A549 (cell line): ENCODE data around the gene RAB5A. TPM values are rescaled to one million over a fixed set of nuclear protein-coding genes. Genes with fewer than 3 reads are reported as not detected.
A peak's percentile ranks its signal among the peaks of the same experiment; 100 is the strongest.

Source experiments
- ATAC-seq, 2 experiments: fragments of 200-7000 bp in 1 of 2; fragments of >200 bp in 1 of 2; cut with Nextera tagmentation in 1 of 2; cut with Tn5 transposase in 1 of 2; 3 replicates each; pipeline versions ENCODE4 v1.8.0 to v1.9.1; 2018 to 2020; ENCODE audit warnings: mild to moderate bottlenecking in 1 of 2, moderate library complexity in 1 of 2
- CTCF ChIA-PET: fragments of 300-600 bp; sonication (Branson Sonifier 250); formaldehyde crosslinking; extraction: SDS; loops from one replicate; lab custom pipeline; 2021; ENCODE audit warnings: antibody characterized with exemption, inconsistent platforms; lab: Yijun Ruan, JAX
- POLR2A ChIA-PET: fragments of 350-600 bp; formaldehyde crosslinking; extraction: SDS; loops from one replicate; lab custom pipeline; 2021; ENCODE audit warnings: antibody characterized with exemption, inconsistent platforms; lab: Yijun Ruan, JAX
- DNase-seq, 2 experiments: peaks; one replicate each; pipeline versions ENCODE4 v3.0.0 to v3.0.0-alpha.2; 2011 to 2016; ENCODE audit warnings: low read depth in 1 of 2, low spot score in 1 of 2
- FAIRE-seq: peaks from 2 replicates; lab custom pipeline; 2011; peaks lifted over from hg19 to GRCh38; lab: Jason Lieb, UNC
- H3K27ac ChIP-seq, 2 experiments: fragments of >200 bp; sonication (Bioruptor Twin); formaldehyde crosslinking; 3 replicates each; pipeline ENCODE4 v1.5.1; 2016 to 2017
- H3K4me1 ChIP-seq: fragments of >200 bp; sonication (Bioruptor Twin); formaldehyde crosslinking; 3 replicates; pipeline ENCODE4 v1.6.1; 2016
- H3K4me2 ChIP-seq: fragments of >200 bp; sonication (Bioruptor Twin); formaldehyde crosslinking; 3 replicates; pipeline ENCODE4 v1.6.1; 2016
- H3K4me3 ChIP-seq: fragments of >200 bp; sonication (Bioruptor Twin); formaldehyde crosslinking; 3 replicates; pipeline ENCODE4 v1.5.1; 2016
- H3K9me3 ChIP-seq: fragments of >200 bp; sonication (Bioruptor Twin); formaldehyde crosslinking; 3 replicates; pipeline ENCODE4 v1.6.1; 2016
- ATOH8 ChIP-seq: fragments of 250-450 bp; sonication (Bioruptor Pico); IDR thresholded peaks from 2 replicates; pipeline ENCODE4 v1.5.0; 2020; ENCODE audit warnings: low read depth, mild to moderate bottlenecking, moderate library complexity
- BHLHE40 ChIP-seq: IDR thresholded peaks from 2 replicates; pipeline ENCODE4 v1.6.1; 2012; ENCODE audit warnings: low read depth, low read length, inconsistent platforms
- CBX2 ChIP-seq: fragments of 200-600 bp; sonication (generic); IDR thresholded peaks from 2 replicates; pipeline ENCODE4 v1.6.1; 2016; ENCODE audit warnings: low read depth, mild to moderate bottlenecking, borderline replicate concordance
- CBX8 ChIP-seq: fragments of 200-600 bp; sonication (generic); IDR thresholded peaks from 2 replicates; pipeline ENCODE4 v1.6.1; 2016
- CEBPB ChIP-seq, 2 experiments: fragments of >200 bp in 1 of 2; sonication (Bioruptor Twin) in 1 of 2; formaldehyde crosslinking in 1 of 2; IDR thresholded peaks; 2 replicates each; pipeline ENCODE4 v1.6.1; 2012 to 2016
- CHD4 ChIP-seq: fragments of 200-600 bp; sonication (generic); IDR thresholded peaks from 2 replicates; pipeline ENCODE4 v1.6.1; 2016; ENCODE audit warnings: antibody characterized with exemption, mild to moderate bottlenecking, borderline replicate concordance
- CTCF ChIP-seq: fragments of >200 bp; sonication (Bioruptor Twin); formaldehyde crosslinking; IDR thresholded peaks from 3 replicates; pipeline ENCODE4 v1.5.1; 2016
- E2F6 ChIP-seq: IDR thresholded peaks from 2 replicates; pipeline ENCODE4 v1.6.1; 2012; ENCODE audit warnings: low read depth, borderline replicate concordance
- ELK1 ChIP-seq: fragments of 150-350 bp; IDR thresholded peaks from 2 replicates; pipeline ENCODE4 v1.6.1; 2014; ENCODE audit warnings: low read depth, mild to moderate bottlenecking, low read length
- FOSL2 ChIP-seq, 2 experiments: fragments of 450-650 bp in 1 of 2; fragments of >200 bp in 1 of 2; sonication (Bioruptor Twin) in 1 of 2; formaldehyde crosslinking; IDR thresholded peaks; 2 replicates each; pipeline versions ENCODE4 v1.5.0 to v1.6.1; 2016 to 2020; ENCODE audit warnings: mild to moderate bottlenecking in 1 of 2, moderate library complexity in 1 of 2
- FOXS1 ChIP-seq: fragments of 250-450 bp; sonication (Bioruptor Pico); IDR thresholded peaks from 2 replicates; pipeline ENCODE4 v1.5.0; 2020; ENCODE audit warnings: mild to moderate bottlenecking, moderate library complexity
- GATA3 ChIP-seq: IDR thresholded peaks from 2 replicates; pipeline ENCODE4 v1.6.1; 2012; ENCODE audit warnings: borderline replicate concordance
- HDAC2 ChIP-seq: fragments of 200-600 bp; sonication (generic); IDR thresholded peaks from 2 replicates; pipeline ENCODE4 v1.6.1; 2016
- HOXA7 ChIP-seq: fragments of 250-450 bp; sonication (Bioruptor Pico); IDR thresholded peaks from 2 replicates; pipeline ENCODE4 v1.5.0; 2020; ENCODE audit warnings: mild to moderate bottlenecking, moderate library complexity
- HOXB13 ChIP-seq: fragments of 250-450 bp; sonication (Bioruptor Pico); IDR thresholded peaks from 2 replicates; pipeline ENCODE4 v1.5.0; 2020; ENCODE audit warnings: low read depth, mild to moderate bottlenecking, moderate library complexity
- HOXB5 ChIP-seq: fragments of 250-450 bp; sonication (Bioruptor Pico); IDR thresholded peaks from 2 replicates; pipeline ENCODE4 v1.5.0; 2020; ENCODE audit warnings: mild to moderate bottlenecking, moderate library complexity
- JUN ChIP-seq, 2 experiments: fragments of >200 bp; sonication (Bioruptor Twin); formaldehyde crosslinking; IDR thresholded peaks; 2 replicates in 1 of 2; 3 replicates in 1 of 2; pipeline ENCODE4 v1.6.1; 2016 to 2017
- KDM5A ChIP-seq: fragments of 200-600 bp; sonication (generic); IDR thresholded peaks from 2 replicates; pipeline ENCODE4 v1.6.1; 2016; ENCODE audit warnings: antibody characterized with exemption, mild to moderate bottlenecking
- MAFK ChIP-seq: fragments of 450-650 bp; IDR thresholded peaks from 2 replicates; pipeline ENCODE4 v1.6.1; 2014; ENCODE audit not compliant: partially characterized antibody
- MAX ChIP-seq: IDR thresholded peaks from 2 replicates; pipeline ENCODE4 v1.6.1; 2012
- MAZ ChIP-seq: fragments of 150-350 bp; IDR thresholded peaks from 2 replicates; pipeline ENCODE4 v1.6.1; 2014; ENCODE audit warnings: antibody characterized with exemption, low read depth, low read length, borderline replicate concordance
- MYC ChIP-seq: IDR thresholded peaks from 2 replicates; pipeline ENCODE4 v1.6.1; 2012; ENCODE audit warnings: mild to moderate bottlenecking, inconsistent platforms, low read length, improper control_type of control experiment, borderline replicate concordance
- NPAS2 ChIP-seq: fragments of 250-450 bp; sonication (Bioruptor Pico); IDR thresholded peaks from 2 replicates; pipeline ENCODE4 v1.8.0; 2022; ENCODE audit warnings: mild to moderate bottlenecking, moderate library complexity, borderline replicate concordance
- PBX3 ChIP-seq: IDR thresholded peaks from 2 replicates; pipeline ENCODE4 v1.6.1; 2012
- PHF8 ChIP-seq: fragments of 200-600 bp; sonication (generic); IDR thresholded peaks from 2 replicates; pipeline ENCODE4 v1.6.1; 2016; ENCODE audit warnings: low read depth, mild to moderate bottlenecking, antibody characterized with exemption, moderate library complexity, borderline replicate concordance
- POLR2A ChIP-seq: IDR thresholded peaks from 2 replicates; pipeline ENCODE4 v1.6.1; 2012; ENCODE audit warnings: mild to moderate bottlenecking, low read length
- POLR2AphosphoS2 ChIP-seq: conservative IDR thresholded peaks from 2 replicates; pipeline ENCODE4 v1.6.1; 2012; ENCODE audit warnings: low read length, improper control_type of control experiment, inconsistent platforms
- RARB ChIP-seq: fragments of 250-450 bp; sonication (Bioruptor Pico); IDR thresholded peaks from 2 replicates; pipeline ENCODE4 v1.8.0; 2021; ENCODE audit warnings: mild to moderate bottlenecking, moderate library complexity
- RNF2 ChIP-seq: fragments of 200-600 bp; sonication (generic); IDR thresholded peaks from 2 replicates; pipeline ENCODE4 v1.6.1; 2016; ENCODE audit warnings: low read depth, mild to moderate bottlenecking, antibody characterized with exemption, moderate library complexity, borderline replicate concordance
- SMC3 ChIP-seq: fragments of >200 bp; sonication (Bioruptor Twin); formaldehyde crosslinking; IDR thresholded peaks from 3 replicates; pipeline ENCODE4 v1.6.1; 2018; ENCODE audit warnings: inconsistent platforms
- TFCP2L1 ChIP-seq: fragments of 250-450 bp; sonication (Bioruptor Pico); IDR thresholded peaks from 2 replicates; pipeline ENCODE4 v1.5.0; 2021; ENCODE audit warnings: mild to moderate bottlenecking
- ZC3H11A ChIP-seq: fragments of 450-650 bp; IDR thresholded peaks from 2 replicates; pipeline ENCODE4 v1.6.1; 2014; ENCODE audit warnings: antibody characterized with exemption, mild to moderate bottlenecking
- ZNF302 ChIP-seq: fragments of 250-450 bp; sonication (Bioruptor Pico); IDR thresholded peaks from 2 replicates; pipeline ENCODE4 v1.9.0; 2021; ENCODE audit warnings: inconsistent platforms, mild to moderate bottlenecking, moderate library complexity
- WGBS: methylation state at CpG from one replicate; pipeline ENCODE4 v1.1.6; 2017; ENCODE audit errors: missing lambda C conversion rate; 5-methylcytosine and 5-hydroxymethylcytosine counted together
- polyA minus RNA-seq: library from RNA; depleted of rRNA, polyadenylated mRNA; stranded (reverse); fragments of >200 nt; gene quantifications from 2 replicates; pipeline ENCODE4 v1.2.3, GENCODE V29; 2011; rRNA and poly(A)+ RNA removed
- polyA plus RNA-seq, 4 experiments: library from polyadenylated mRNA; depleted of rRNA in 3 of 4; stranded (reverse); fragments of >200 nt; fragmentation: RNase III in 1 of 4; extraction: RNeasy Plus Mini Kit Qiagen cat#74134 plus additional on column Dnase treatment in 1 of 4; gene quantifications; 2 replicates in 3 of 4; 3 replicates in 1 of 4; pipeline ENCODE4 v1.2.3, GENCODE V29; 2011 to 2017

The RAB5A gene
- polyA plus RNA-seq (2011; rRNA removed): 51.5 and 66.6 TPM in 2 replicates
- polyA plus RNA-seq (2012; cell fraction: cytosol; rRNA removed): 15.3 and 16.9 TPM in 2 replicates
- polyA plus RNA-seq (2012; cell fraction: nucleus; rRNA removed): 6.9 and 7.7 TPM in 2 replicates
- 41.2 to 43.9 TPM (median 43.2 TPM) in 3 replicates for polyA plus RNA-seq (2017; fragmentation: RNase III; extraction: RNeasy Plus Mini Kit Qiagen cat#74134 plus additional on column Dnase treatment)
- 13.4 and 14.3 TPM in 2 replicates for polyA minus RNA-seq

- Histone ChIP-seq H3K27ac (peak within 1 kb of the TSS; percentile 92 to 97), H3K4me1 (peaks cover 37% of the 10 kb centered on the region; the same call in 2 of the 3 replicates), H3K4me3 (peak within 1 kb of the TSS; percentile 96), H3K9me3 (no peaks in the 10 kb centered on the region), H3K4me2 (peak within 1 kb of the TSS; percentile 96)
- CTCF ChIA-PET: interaction anchor here (1.0 to 1.3 kb wide), 2 partner anchors 36 to 60 kb away, joined by 3 read pairs; no protein-coding TSS in a partner anchor
- DNase-seq (peak; percentile 93 to 99), FAIRE-seq (peak; percentile 77), ATAC-seq (peak; percentile 93 to 95)
- WGBS: under 1% methylated on average over 62 of the region's 73 CpGs
- POLR2A ChIA-PET: interaction anchor here (1.2 to 1.5 kb wide), 2 partner anchors 58 kb away, joined by 4 to 5 read pairs; no protein-coding TSS in a partner anchor
- TF ChIP-seq MYC: no peak; the same call in 1 of the 2 replicates
- no peak for TF ChIP-seq CHD4
- no peak for TF ChIP-seq NPAS2 (CRISPR knock-in tag)
- TF ChIP-seq JUN (IDR thresholded peaks at IDR 0.05): peak in 1 of 2 experiments; percentile 76; a peak in 2 of 5 replicates
- TF ChIP-seq BHLHE40: peak; percentile 51
- TF ChIP-seq MAFK: no peak
- no peak; the same call in 1 of the 2 replicates for TF ChIP-seq FOXS1 (CRISPR knock-in tag)
- TF ChIP-seq ATOH8 (CRISPR knock-in tag): no peak
- no peak for TF ChIP-seq POLR2AphosphoS2
- no peak for TF ChIP-seq PBX3
- TF ChIP-seq E2F6: peak; percentile 3; the same call in 1 of the 2 replicates
- TF ChIP-seq GATA3: peak; percentile 7; the same call in 1 of the 2 replicates
- TF ChIP-seq ZC3H11A: no peak
- no peak for TF ChIP-seq CEBPB (IDR thresholded peaks at IDR 0.05)
- TF ChIP-seq MAZ: no peak
- TF ChIP-seq HOXB5 (CRISPR knock-in tag): peak; percentile 57; the same call in 1 of the 2 replicates
- no peak for TF ChIP-seq KDM5A
- TF ChIP-seq FOSL2 (IDR thresholded peaks at IDR 0.05): no peak
- peak; percentile 39; the same call in 1 of the 2 replicates for TF ChIP-seq FOSL2 (CRISPR knock-in tag; IDR thresholded peaks at IDR 0.05)
- no peak for TF ChIP-seq CBX8
- peak; percentile 91 for TF ChIP-seq PHF8
- no peak for TF ChIP-seq RARB (CRISPR knock-in tag)
- TF ChIP-seq HOXA7 (CRISPR knock-in tag): no peak
- no peak for TF ChIP-seq CTCF
- TF ChIP-seq ZNF302 (CRISPR knock-in tag): no peak
- TF ChIP-seq RNF2: no peak
- peak; percentile 22; the same call in 1 of the 2 replicates for TF ChIP-seq TFCP2L1
- no peak for TF ChIP-seq ELK1
- peak; percentile 33 for TF ChIP-seq POLR2A
- TF ChIP-seq SMC3: no peak
- no peak for TF ChIP-seq HDAC2
- no peak for TF ChIP-seq CBX2
- peak; percentile 87 for TF ChIP-seq MAX
- TF ChIP-seq HOXB13: no peak
These were observed at the start of gene RAB5A for GRCh38 chr3:19946832-19947548. Gene RAB5A (plus strand): TSS chr3:19947097. CDS start chr3:19950899, 3,802 bp downstream.
